GM12878 (cell line): ENCODE data around the gene WWP2. TPM values are rescaled to one million over a fixed set of nuclear protein-coding genes. Genes with fewer than 3 reads are reported as not detected.

Source experiments
- ATAC-seq: fragments of 200-7000 bp; cut with Tn5 transposase; 3 replicates; pipeline ENCODE4 v1.9.1; 2020; ENCODE audit warnings: mild to moderate bottlenecking, moderate library complexity
- BruUV-seq: library from RNA; stranded (reverse); fragments of 400-500 nt; replicated peaks from 2 replicates; lab custom pipeline; 2021; lab: Mats Ljungman, UMichigan
- CTCF ChIA-PET: fragments of 300-600 bp; sonication (Branson Sonifier 250); formaldehyde crosslinking; extraction: SDS; loops from one replicate; lab custom pipeline; 2021; ENCODE audit warnings: inconsistent platforms; lab: Yijun Ruan, JAX
- POLR2A ChIA-PET: fragments of 350-600 bp; formaldehyde crosslinking; extraction: SDS; loops from one replicate; lab custom pipeline; 2021; ENCODE audit warnings: inconsistent platforms; lab: Charles Lee
- RAD21 ChIA-PET: fragments of 300-600 bp; sonication (Branson Sonifier 250); formaldehyde crosslinking; loops from one replicate; lab custom pipeline; 2023; ENCODE audit warnings: antibody characterized with exemption; ENCODE audit not compliant: unreplicated experiment; lab: Charles Lee
- SMC1A ChIA-PET: fragments of 300-600 bp; sonication (Branson Sonifier 250); formaldehyde crosslinking; loops from one replicate; lab custom pipeline; 2023; ENCODE audit not compliant: unreplicated experiment, uncharacterized antibody; lab: Charles Lee
- DNase-seq: peaks from one replicate; pipeline ENCODE4 v3.0.0-alpha.2; 2011; ENCODE audit warnings: low read depth, low spot score
- FAIRE-seq: peaks from 3 replicates; lab custom pipeline; 2011; peaks lifted over from hg19 to GRCh38; lab: Jason Lieb, UNC
- H2AFZ ChIP-seq: 2 replicates; pipeline ENCODE4 v1.6.0; 2011; ENCODE audit warnings: low read depth, low read length, control low read depth; ENCODE audit not compliant: control insufficient read depth
- H3K27ac ChIP-seq: 2 replicates; pipeline ENCODE4 v1.5.1; 2011; ENCODE audit warnings: control low read depth; ENCODE audit not compliant: control insufficient read depth, insufficient read depth
- H3K27me3 ChIP-seq, 2 experiments: replicated peaks in 1 of 2; 2 replicates each; pipeline versions ENCODE4 v1.6.0 to v1.6.1; 2011; ENCODE audit warnings: low read length in 1 of 2; ENCODE audit not compliant: control insufficient read depth in 2 of 2, insufficient read depth in 2 of 2
- H3K36me3 ChIP-seq, 2 experiments: 2 replicates each; pipeline ENCODE4 v1.5.1; 2011; ENCODE audit warnings: low read length in 1 of 2; ENCODE audit not compliant: control insufficient read depth in 2 of 2, insufficient read depth in 2 of 2
- H3K4me1 ChIP-seq: 2 replicates; pipeline ENCODE4 v1.6.1; 2011; ENCODE audit warnings: mild to moderate bottlenecking, low read length, moderate library complexity, mixed read lengths; ENCODE audit not compliant: control insufficient read depth, insufficient read depth
- H3K4me2 ChIP-seq: 2 replicates; pipeline ENCODE4 v1.6.0; 2011; ENCODE audit warnings: control low read depth; ENCODE audit not compliant: control insufficient read depth, insufficient read depth
- H3K4me3 ChIP-seq: fragments of 200-600 bp; sonication (generic); 2 replicates; pipeline ENCODE4 v1.5.1; 2016
- H3K79me2 ChIP-seq: 2 replicates; pipeline ENCODE4 v1.6.0; 2011; ENCODE audit warnings: low read length; ENCODE audit not compliant: control insufficient read depth, insufficient read depth
- H3K9ac ChIP-seq: 2 replicates; pipeline ENCODE4 v1.8.0; 2011; ENCODE audit warnings: low read length, control low read depth, mixed read lengths; ENCODE audit not compliant: control insufficient read depth, insufficient read depth
- H3K9me3 ChIP-seq: replicated peaks from 3 replicates; pipeline ENCODE4 v1.5.1; 2011; ENCODE audit warnings: mild to moderate bottlenecking, low read length; ENCODE audit not compliant: control insufficient read depth, insufficient read depth
- H4K20me1 ChIP-seq: 2 replicates; pipeline ENCODE4 v1.6.0; 2011; ENCODE audit not compliant: control insufficient read depth, insufficient read depth
- IKZF2 ChIP-seq, 2 experiments: fragments of 450-650 bp; IDR thresholded peaks; 2 replicates each; pipeline ENCODE4 v1.6.1; 2017; ENCODE audit warnings: mild to moderate bottlenecking in 2 of 2, moderate library complexity in 2 of 2
- MTA3 ChIP-seq: IDR thresholded peaks from 2 replicates; pipeline ENCODE4 v1.6.1; 2012; ENCODE audit warnings: low read length, inconsistent platforms, borderline replicate concordance
- NR2C1 ChIP-seq: fragments of 450-650 bp; IDR thresholded peaks from 2 replicates; pipeline ENCODE4 v1.6.1; 2017; ENCODE audit warnings: antibody characterized with exemption, mild to moderate bottlenecking, moderate library complexity
- PAX5 ChIP-seq: IDR thresholded peaks from 2 replicates; pipeline ENCODE4 v1.6.1; 2011; ENCODE audit warnings: low read depth, low read length, borderline replicate concordance
- SUPT20H ChIP-seq: IDR thresholded peaks from 2 replicates; pipeline ENCODE4 v1.6.1; 2011; ENCODE audit warnings: low read depth, mild to moderate bottlenecking, low read length, moderate library complexity, borderline replicate concordance; ENCODE audit not compliant: control insufficient read depth
- WGBS: methylation state at CpG from one replicate; pipeline ENCODE4 v1.1.6; 2016; ENCODE audit warnings: low lambda C conversion rate; ENCODE audit not compliant: insufficient replicate concordance, insufficient coverage; ENCODE audit errors: missing lambda C conversion rate; 5-methylcytosine and 5-hydroxymethylcytosine counted together
- in situ Hi-C: fragments of 300-500 bp; cut with MboI; formaldehyde crosslinking; loops from 9 replicates; pipeline ENCODE4 v1.14.3; 2018; ENCODE audit warnings: mixed read lengths
- intact Hi-C: fragments of 100-400 bp; cut with micrococcal nuclease; formaldehyde crosslinking; loops from one replicate; pipeline ENCODE4 v1.14.2; 2022; ENCODE audit not compliant: unreplicated experiment
- polyA plus RNA-seq, 11 experiments: library from polyadenylated mRNA; depleted of rRNA in 4 of 11; unstranded in 6 of 11; stranded (reverse) in 5 of 11; fragments of >200 nt; fragmentation: Nextera tagmentation in 4 of 11; fragmentation: Illumina TruSeq in 1 of 11; extraction: Ambion mirVana in 4 of 11; extraction: Trizol in 1 of 11; gene quantifications; 1 replicate in 1 of 11; 2 replicates in 10 of 11; pipeline versions ENCODE4 v1.2.1 to v1.2.3, GENCODE V29; 2011 to 2016; ENCODE audit warnings: inconsistent platforms in 2 of 11, missing spikeins in 2 of 11, low read depth in 1 of 11
- total RNA-seq, 4 experiments: library from RNA; depleted of rRNA in 3 of 4; stranded (reverse); fragments of >200 nt in 3 of 4; fragmentation: Illumina TruSeq in 1 of 4; extraction: Trizol in 1 of 4; gene quantifications; 2 replicates each; pipeline versions ENCODE4 v1.2.1 to v1.2.3, GENCODE V29; 2013 to 2021
- TF ChIP-seq, protein P1 (sequence below): fragments of 450-650 bp; IDR thresholded peaks from 2 replicates; pipeline ENCODE4 v1.6.1; 2016; ENCODE audit warnings: mild to moderate bottlenecking
- TF ChIP-seq, protein P2 (sequence below): fragments of 450-650 bp; IDR thresholded peaks from 2 replicates; pipeline ENCODE4 v1.6.1; 2017; ENCODE audit warnings: mild to moderate bottlenecking
- TF ChIP-seq, protein P3 (sequence below), 3 experiments: IDR thresholded peaks in 2 of 3; conservative IDR thresholded peaks in 1 of 3; 2 replicates each; pipeline ENCODE4 v1.5.1; 2011; ENCODE audit warnings: low read depth in 3 of 3, low read length in 3 of 3, mild to moderate bottlenecking in 3 of 3, control low read depth in 2 of 3, moderate library complexity in 2 of 3, inconsistent platforms in 1 of 3, mixed read lengths in 1 of 3; ENCODE audit not compliant: control insufficient read depth in 2 of 3, insufficient read depth in 1 of 3; ENCODE audit errors: extremely low read depth in 1 of 3
- TF ChIP-seq, protein P4 (sequence below): IDR thresholded peaks from 2 replicates; pipeline ENCODE4 v1.6.1; 2012; ENCODE audit warnings: improper control_type of control experiment, low read depth, low read length; ENCODE audit not compliant: insufficient replicate concordance
- TF ChIP-seq, protein P5 (sequence below): fragments of 450-650 bp; IDR thresholded peaks from 2 replicates; pipeline ENCODE4 v1.6.1; 2017; ENCODE audit warnings: mild to moderate bottlenecking, low read depth, inconsistent platforms; ENCODE audit not compliant: poor library complexity, severe bottlenecking

WWP2 gene
- total and polyA plus RNA-seq, 10 of the 15 experiments (the other 5 are each of a cell fraction or from before 2014, with no cell fraction given) = 2.8 to 47.0 (median 23.8) TPM

DNA sequence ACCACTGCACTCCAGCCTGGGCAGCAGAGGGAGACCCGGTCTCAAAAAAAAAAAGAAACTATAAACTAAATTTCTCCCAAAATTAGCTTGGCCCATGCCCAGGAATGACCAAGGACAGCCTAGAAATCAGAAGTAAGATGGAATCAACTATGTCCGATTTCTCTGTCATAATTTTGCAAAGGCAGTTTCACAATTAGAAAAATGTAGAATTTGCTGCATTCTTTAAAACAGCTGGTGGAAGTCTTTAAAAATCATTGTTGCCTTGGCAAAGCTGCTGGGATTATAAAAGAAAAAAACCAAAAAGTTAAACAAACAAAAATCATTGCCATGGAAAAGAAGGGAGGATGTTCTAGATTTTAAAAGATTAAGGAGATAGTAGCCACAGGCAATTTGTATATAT is 32.4 kb downstream of the WWP2 start:
- Histone ChIP-seq H3K79me2 (no peaks in the 10 kb centered on the region), H3K36me3 (peaks cover 2 to 9% of the 10 kb centered on the region in 2 experiments; a peak in 3 of 4 replicates), H3K9me3 (no peaks in the 10 kb centered on the region), H3K4me3 (no peak overlapping the region), H2AFZ (no peak overlapping the region), H3K27ac (no peak overlapping the region), H3K27me3 (no peaks in the 10 kb centered on the region), H3K4me1 (no peaks in the 10 kb centered on the region), H3K4me2 (no peak overlapping the region), H3K9ac (no peak overlapping the region), H4K20me1 (no peaks in the 10 kb centered on the region; the same call in 1 of the 2 replicates)
- POLR2A ChIA-PET = interaction anchor here (0.7 to 1.1 kb wide), 2 partner anchors 63 to 136 kb away, joined by 3 to 4 read pairs; no protein-coding TSS in a partner anchor
- SMC1A ChIA-PET = interaction anchor here (0.7 to 4.3 kb wide), 4 partner anchors 20 to 398 kb away, joined by 3 to 46 read pairs (median 3); no protein-coding TSS in a partner anchor
- WGBS = 70% methylated on average over 2 of the region's 2 CpGs
- BruUV-seq = no TSS peak
- CTCF ChIA-PET = interaction anchor here (0.7 to 7.7 kb wide), 7 partner anchors 12 to 335 kb away, joined by 3 to 114 read pairs (median 4); no protein-coding TSS in a partner anchor
- in situ Hi-C loops = no loop called here
- no peak for ATAC-seq
- FAIRE-seq = no peak
- intact Hi-C loops = no loop called here
- DNase-seq = no peak
- RAD21 ChIA-PET = interaction anchor here (1.1 to 4.6 kb wide), 2 partner anchors 32 to 135 kb away, joined by 4 to 40 read pairs; no protein-coding TSS in a partner anchor
- TF ChIP-seq MTA3 (no peak), NR2C1 (no peak), PAX5 (no peak), IKZF2 (IDR thresholded peaks at IDR 0.05) (no peak), SUPT20H (no peak)
- TF ChIP-seq, protein P1, sequence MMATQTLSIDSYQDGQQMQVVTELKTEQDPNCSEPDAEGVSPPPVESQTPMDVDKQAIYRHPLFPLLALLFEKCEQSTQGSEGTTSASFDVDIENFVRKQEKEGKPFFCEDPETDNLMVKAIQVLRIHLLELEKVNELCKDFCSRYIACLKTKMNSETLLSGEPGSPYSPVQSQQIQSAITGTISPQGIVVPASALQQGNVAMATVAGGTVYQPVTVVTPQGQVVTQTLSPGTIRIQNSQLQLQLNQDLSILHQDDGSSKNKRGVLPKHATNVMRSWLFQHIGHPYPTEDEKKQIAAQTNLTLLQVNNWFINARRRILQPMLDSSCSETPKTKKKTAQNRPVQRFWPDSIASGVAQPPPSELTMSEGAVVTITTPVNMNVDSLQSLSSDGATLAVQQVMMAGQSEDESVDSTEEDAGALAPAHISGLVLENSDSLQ = no peak
- TF ChIP-seq, protein P2, sequence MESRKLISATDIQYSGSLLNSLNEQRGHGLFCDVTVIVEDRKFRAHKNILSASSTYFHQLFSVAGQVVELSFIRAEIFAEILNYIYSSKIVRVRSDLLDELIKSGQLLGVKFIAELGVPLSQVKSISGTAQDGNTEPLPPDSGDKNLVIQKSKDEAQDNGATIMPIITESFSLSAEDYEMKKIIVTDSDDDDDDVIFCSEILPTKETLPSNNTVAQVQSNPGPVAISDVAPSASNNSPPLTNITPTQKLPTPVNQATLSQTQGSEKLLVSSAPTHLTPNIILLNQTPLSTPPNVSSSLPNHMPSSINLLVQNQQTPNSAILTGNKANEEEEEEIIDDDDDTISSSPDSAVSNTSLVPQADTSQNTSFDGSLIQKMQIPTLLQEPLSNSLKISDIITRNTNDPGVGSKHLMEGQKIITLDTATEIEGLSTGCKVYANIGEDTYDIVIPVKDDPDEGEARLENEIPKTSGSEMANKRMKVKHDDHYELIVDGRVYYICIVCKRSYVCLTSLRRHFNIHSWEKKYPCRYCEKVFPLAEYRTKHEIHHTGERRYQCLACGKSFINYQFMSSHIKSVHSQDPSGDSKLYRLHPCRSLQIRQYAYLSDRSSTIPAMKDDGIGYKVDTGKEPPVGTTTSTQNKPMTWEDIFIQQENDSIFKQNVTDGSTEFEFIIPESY = no peak
- TF ChIP-seq, protein P3, sequence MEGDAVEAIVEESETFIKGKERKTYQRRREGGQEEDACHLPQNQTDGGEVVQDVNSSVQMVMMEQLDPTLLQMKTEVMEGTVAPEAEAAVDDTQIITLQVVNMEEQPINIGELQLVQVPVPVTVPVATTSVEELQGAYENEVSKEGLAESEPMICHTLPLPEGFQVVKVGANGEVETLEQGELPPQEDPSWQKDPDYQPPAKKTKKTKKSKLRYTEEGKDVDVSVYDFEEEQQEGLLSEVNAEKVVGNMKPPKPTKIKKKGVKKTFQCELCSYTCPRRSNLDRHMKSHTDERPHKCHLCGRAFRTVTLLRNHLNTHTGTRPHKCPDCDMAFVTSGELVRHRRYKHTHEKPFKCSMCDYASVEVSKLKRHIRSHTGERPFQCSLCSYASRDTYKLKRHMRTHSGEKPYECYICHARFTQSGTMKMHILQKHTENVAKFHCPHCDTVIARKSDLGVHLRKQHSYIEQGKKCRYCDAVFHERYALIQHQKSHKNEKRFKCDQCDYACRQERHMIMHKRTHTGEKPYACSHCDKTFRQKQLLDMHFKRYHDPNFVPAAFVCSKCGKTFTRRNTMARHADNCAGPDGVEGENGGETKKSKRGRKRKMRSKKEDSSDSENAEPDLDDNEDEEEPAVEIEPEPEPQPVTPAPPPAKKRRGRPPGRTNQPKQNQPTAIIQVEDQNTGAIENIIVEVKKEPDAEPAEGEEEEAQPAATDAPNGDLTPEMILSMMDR (IDR thresholded peaks at IDR 0.05 in 2 of 3, conservative IDR thresholded peaks at IDR 0.05 in 1 of 3; ENCODE audit: control insufficient read depth in 2 of 3, extremely low read depth in 1 of 3, insufficient read depth in 1 of 3, low read depth in 3 of 3, low read length in 3 of 3) = no peak
- TF ChIP-seq, protein P4, sequence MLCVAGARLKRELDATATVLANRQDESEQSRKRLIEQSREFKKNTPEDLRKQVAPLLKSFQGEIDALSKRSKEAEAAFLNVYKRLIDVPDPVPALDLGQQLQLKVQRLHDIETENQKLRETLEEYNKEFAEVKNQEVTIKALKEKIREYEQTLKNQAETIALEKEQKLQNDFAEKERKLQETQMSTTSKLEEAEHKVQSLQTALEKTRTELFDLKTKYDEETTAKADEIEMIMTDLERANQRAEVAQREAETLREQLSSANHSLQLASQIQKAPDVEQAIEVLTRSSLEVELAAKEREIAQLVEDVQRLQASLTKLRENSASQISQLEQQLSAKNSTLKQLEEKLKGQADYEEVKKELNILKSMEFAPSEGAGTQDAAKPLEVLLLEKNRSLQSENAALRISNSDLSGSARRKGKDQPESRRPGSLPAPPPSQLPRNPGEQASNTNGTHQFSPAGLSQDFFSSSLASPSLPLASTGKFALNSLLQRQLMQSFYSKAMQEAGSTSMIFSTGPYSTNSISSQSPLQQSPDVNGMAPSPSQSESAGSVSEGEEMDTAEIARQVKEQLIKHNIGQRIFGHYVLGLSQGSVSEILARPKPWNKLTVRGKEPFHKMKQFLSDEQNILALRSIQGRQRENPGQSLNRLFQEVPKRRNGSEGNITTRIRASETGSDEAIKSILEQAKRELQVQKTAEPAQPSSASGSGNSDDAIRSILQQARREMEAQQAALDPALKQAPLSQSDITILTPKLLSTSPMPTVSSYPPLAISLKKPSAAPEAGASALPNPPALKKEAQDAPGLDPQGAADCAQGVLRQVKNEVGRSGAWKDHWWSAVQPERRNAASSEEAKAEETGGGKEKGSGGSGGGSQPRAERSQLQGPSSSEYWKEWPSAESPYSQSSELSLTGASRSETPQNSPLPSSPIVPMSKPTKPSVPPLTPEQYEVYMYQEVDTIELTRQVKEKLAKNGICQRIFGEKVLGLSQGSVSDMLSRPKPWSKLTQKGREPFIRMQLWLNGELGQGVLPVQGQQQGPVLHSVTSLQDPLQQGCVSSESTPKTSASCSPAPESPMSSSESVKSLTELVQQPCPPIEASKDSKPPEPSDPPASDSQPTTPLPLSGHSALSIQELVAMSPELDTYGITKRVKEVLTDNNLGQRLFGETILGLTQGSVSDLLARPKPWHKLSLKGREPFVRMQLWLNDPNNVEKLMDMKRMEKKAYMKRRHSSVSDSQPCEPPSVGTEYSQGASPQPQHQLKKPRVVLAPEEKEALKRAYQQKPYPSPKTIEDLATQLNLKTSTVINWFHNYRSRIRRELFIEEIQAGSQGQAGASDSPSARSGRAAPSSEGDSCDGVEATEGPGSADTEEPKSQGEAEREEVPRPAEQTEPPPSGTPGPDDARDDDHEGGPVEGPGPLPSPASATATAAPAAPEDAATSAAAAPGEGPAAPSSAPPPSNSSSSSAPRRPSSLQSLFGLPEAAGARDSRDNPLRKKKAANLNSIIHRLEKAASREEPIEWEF = no peak
- TF ChIP-seq, protein P5, sequence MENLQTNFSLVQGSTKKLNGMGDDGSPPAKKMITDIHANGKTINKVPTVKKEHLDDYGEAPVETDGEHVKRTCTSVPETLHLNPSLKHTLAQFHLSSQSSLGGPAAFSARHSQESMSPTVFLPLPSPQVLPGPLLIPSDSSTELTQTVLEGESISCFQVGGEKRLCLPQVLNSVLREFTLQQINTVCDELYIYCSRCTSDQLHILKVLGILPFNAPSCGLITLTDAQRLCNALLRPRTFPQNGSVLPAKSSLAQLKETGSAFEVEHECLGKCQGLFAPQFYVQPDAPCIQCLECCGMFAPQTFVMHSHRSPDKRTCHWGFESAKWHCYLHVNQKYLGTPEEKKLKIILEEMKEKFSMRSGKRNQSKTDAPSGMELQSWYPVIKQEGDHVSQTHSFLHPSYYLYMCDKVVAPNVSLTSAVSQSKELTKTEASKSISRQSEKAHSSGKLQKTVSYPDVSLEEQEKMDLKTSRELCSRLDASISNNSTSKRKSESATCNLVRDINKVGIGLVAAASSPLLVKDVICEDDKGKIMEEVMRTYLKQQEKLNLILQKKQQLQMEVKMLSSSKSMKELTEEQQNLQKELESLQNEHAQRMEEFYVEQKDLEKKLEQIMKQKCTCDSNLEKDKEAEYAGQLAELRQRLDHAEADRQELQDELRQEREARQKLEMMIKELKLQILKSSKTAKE = no peak
